Measurements from ENCODE around the gene CTSD. TPM values are rescaled to one million over a fixed set of nuclear protein-coding genes. Genes with fewer than 3 reads are reported as not detected.

The CTSD gene
- total and polyA plus RNA-seq, 2 of the 8 experiments (the other 6 are each of a cell fraction or from before 2014, with no cell fraction given), result 169 to 173 TPM

DNA sequence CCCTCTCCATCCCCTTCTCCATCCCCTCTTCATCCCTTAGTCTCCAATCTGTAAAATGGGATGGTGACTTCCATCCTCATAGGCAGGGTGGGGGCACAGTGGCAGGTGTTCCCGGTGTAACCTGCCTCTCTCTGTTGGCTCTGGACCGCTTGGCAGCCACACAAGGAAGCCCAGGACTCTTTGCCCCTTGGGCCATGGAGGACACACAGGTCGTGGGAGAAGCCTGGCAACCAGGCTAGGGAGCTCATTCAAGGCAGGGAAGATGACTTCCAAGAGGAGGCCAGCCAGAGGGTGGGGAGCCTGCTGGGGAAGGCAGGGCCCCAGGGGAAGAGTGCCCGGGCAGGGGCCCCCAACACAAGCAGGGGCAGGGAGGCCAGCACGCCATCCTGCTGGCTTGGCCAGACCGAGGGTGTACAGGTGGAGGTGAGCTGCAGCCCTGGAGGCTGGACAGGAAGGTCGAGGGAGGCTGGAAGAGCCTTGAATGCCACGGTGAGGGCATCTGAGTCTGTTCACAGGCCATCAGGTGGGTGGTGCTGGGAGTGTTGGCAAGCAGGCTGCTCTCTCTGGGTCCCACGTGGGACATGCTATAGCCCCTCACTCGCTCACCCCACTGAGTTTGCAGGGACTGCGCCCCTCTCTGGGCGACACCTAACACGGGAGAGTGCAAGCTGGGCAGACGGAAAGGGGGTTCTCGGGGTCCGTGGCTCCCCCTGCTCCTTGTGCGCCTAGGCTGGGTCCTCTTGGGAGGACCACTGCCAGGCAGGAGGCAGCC is 15.5 kb upstream of the CTSD start:
- Histone ChIP-seq H2BK20ac (ENCODE audit: low read length) (no peak overlapping the region), H4K5ac (ENCODE audit: insufficient read length, low read depth, low read length) (no peak overlapping the region), H3K23me2 (ENCODE audit: low read depth, low read length) (no peaks in the 10 kb centered on the region), H3K4me3 (ENCODE audit: extremely low read depth in 1 of 4, insufficient read depth in 2 of 4, low read depth in 3 of 4, low read length in 4 of 4) (no peak overlapping the region), H3K4me2 (ENCODE audit: insufficient read depth in 1 of 2, low read depth in 2 of 2, low read length in 2 of 2) (no peak overlapping the region), H4K20me1 (replicated peaks in 1 of 2; ENCODE audit: control insufficient read depth in 1 of 2, insufficient read depth in 2 of 2, low read length in 2 of 2) (no peaks in the 10 kb centered on the region), H3K9me3 (ENCODE audit: insufficient read depth in 2 of 2, low read depth in 1 of 2, low read length in 1 of 2) (no peaks in the 10 kb centered on the region), H4K8ac (ENCODE audit: extremely low read depth, insufficient read depth, low read length) (peak overlapping the region; percentile 48; the same call in 1 of the 2 replicates), H4K91ac (replicated peaks; ENCODE audit: insufficient read length, low read length) (no peak overlapping the region), H3K18ac (ENCODE audit: extremely low read depth, low read length) (no peak overlapping the region), H3K4me1 (replicated peaks in 1 of 4; ENCODE audit: control insufficient read depth in 3 of 4, insufficient read depth in 4 of 4, low read length in 3 of 4) (peaks cover 0 to 5% (median 1%) of the 10 kb centered on the region in 4 experiments; a peak in 4 of 7 replicates), H2AK5ac (ENCODE audit: low read depth, low read length) (no peak overlapping the region), H3K4ac (replicated peaks; ENCODE audit: insufficient read length, low read depth, low read length) (no peak overlapping the region), H2AFZ (ENCODE audit: low read length) (no peak overlapping the region), H3K27me3 (replicated peaks in 1 of 4; ENCODE audit: control insufficient read depth in 3 of 4, extremely low read depth in 1 of 4, insufficient read depth in 3 of 4, low read length in 3 of 4) (no peaks in the 10 kb centered on the region; a peak in 3 of 7 replicates), H3K23ac (ENCODE audit: insufficient read length) (no peak overlapping the region), H3K56ac (replicated peaks; ENCODE audit: insufficient read length, low read depth, low read length) (no peak overlapping the region), H3K9ac (replicated peaks in 1 of 4; ENCODE audit: extremely low read depth in 1 of 4, low read depth in 3 of 4, low read length in 3 of 4) (no peak overlapping the region), H3K14ac (ENCODE audit: insufficient read length) (no peak overlapping the region), H2BK120ac (replicated peaks; ENCODE audit: low read depth, low read length) (no peak overlapping the region), H2BK12ac (ENCODE audit: low read depth, low read length) (0 out of 2 replicates have a peak overlapping the region, but pooled peaks have one; percentile 39), H2BK15ac (ENCODE audit: low read length) (peak overlapping the region; percentile 19; the same call in 1 of the 2 replicates), H2BK5ac (ENCODE audit: low read depth, low read length) (no peak overlapping the region), H3K79me1 (ENCODE audit: low read depth, low read length) (no peaks in the 10 kb centered on the region), H3K36me3 (ENCODE audit: control insufficient read depth in 2 of 4, insufficient read depth in 4 of 4, low read length in 3 of 4) (no peaks in the 10 kb centered on the region), H3K27ac (ENCODE audit: low read depth, low read length) (no peak overlapping the region), H3K79me2 (ENCODE audit: control insufficient read depth in 1 of 2, insufficient read depth in 2 of 2, low read length in 2 of 2) (no peaks in the 10 kb centered on the region)
- FAIRE-seq (no peak), DNase-seq (ENCODE audit: low read depth in 1 of 2, low spot score in 2 of 2) (no peak)
- TF ChIP-seq KDM5A (IDR thresholded peaks at IDR 0.05; ENCODE audit: low read length), result no peak
- no peak for TF ChIP-seq TAF7 (optimal IDR thresholded peaks at IDR 0.05; ENCODE audit: borderline replicate concordance, low read depth, low read length)
- no peak for TF ChIP-seq PHF8 (conservative IDR thresholded peaks at IDR 0.05; ENCODE audit: low read depth, low read length)
- TF ChIP-seq CTBP2 (IDR thresholded peaks at IDR 0.05; ENCODE audit: borderline replicate concordance, insufficient read depth, insufficient read length, low read length), result no peak
- no peak for TF ChIP-seq FOSL1 (IDR thresholded peaks at IDR 0.05; ENCODE audit: insufficient read depth, low read depth, low read length)
- TF ChIP-seq JUN (IDR thresholded peaks at IDR 0.05; ENCODE audit: low read depth, low read length), result no peak
- no peak for TF ChIP-seq SIX5 (IDR thresholded peaks at IDR 0.05; ENCODE audit: low read depth, low read length)
- TF ChIP-seq TEAD4 (IDR thresholded peaks at IDR 0.05; ENCODE audit: low read depth, low read length), result no peak
- no peak for TF ChIP-seq BACH1 (IDR thresholded peaks at IDR 0.05; ENCODE audit: low read length)
- TF ChIP-seq SIRT6 (IDR thresholded peaks at IDR 0.05; ENCODE audit: low read length), result no peak
- TF ChIP-seq MAFK (IDR thresholded peaks at IDR 0.05; ENCODE audit: low read depth, low read length), result no peak
- no peak for TF ChIP-seq ASH2L (IDR thresholded peaks at IDR 0.05; ENCODE audit: low read length)
- WGBS, 2 experiments (ENCODE audit: extremely low coverage in 1 of 2, insufficient coverage in 1 of 2, insufficient read length in 1 of 2, insufficient replicate concordance in 2 of 2, low coverage in 1 of 2, low lambda C conversion rate in 2 of 2, missing lambda C conversion rate in 1 of 2), result 92% methylated on average over 17 of the region's 17 CpGs; no CpG with 5 or more reads in 1 of the 2 experiments
- POLR2A ChIA-PET (ENCODE audit: partially characterized antibody), result interaction anchor here (0.7 kb wide), 1 partner anchor 24 kb away, joined by 3 read pairs; no protein-coding TSS in a partner anchor
- CTCF ChIA-PET (ENCODE audit: partially characterized antibody), result interaction anchor here (0.9 to 2.0 kb wide), 4 partner anchors 18 to 378 kb away, joined by 3 to 5 read pairs (median 3); no protein-coding TSS in a partner anchor
